Gastrocnemius medialis (tissue), 4 donors: Measurements from ENCODE around the gene TAS2R1. TPM values are rescaled to one million over a fixed set of nuclear protein-coding genes. Genes with fewer than 3 reads are reported as not detected.

Source experiments
- ATAC-seq, 2 donors: fragments of 150-250 bp; one replicate each; pipeline ENCODE4 v1.9.1; 2016
- DNase-seq, 2 donors: peaks; one replicate each; pipeline ENCODE4 v3.0.0-alpha.2; 2019
- H3K27ac ChIP-seq, 4 donors: fragments of 200-600 bp; sonication (generic); 1 replicate in 1 of 4; 2 replicates in 3 of 4; pipeline ENCODE4 v1.5.1; 2016 to 2018; ENCODE audit warnings: mild to moderate bottlenecking in 2 of 4, moderate library complexity in 1 of 4
- H3K27me3 ChIP-seq, 3 donors: fragments of 200-600 bp; sonication (generic) in 2 of 3; 1 replicate in 1 of 3; 2 replicates in 2 of 3; pipeline versions ENCODE4 v1.5.1 to v1.6.0; 2016 to 2019; ENCODE audit warnings: mild to moderate bottlenecking in 1 of 3, moderate library complexity in 1 of 3
- H3K36me3 ChIP-seq, 2 donors: fragments of 200-600 bp; sonication (generic) in 1 of 2; one replicate each; pipeline ENCODE4 v1.5.1; 2017 to 2018
- H3K4me1 ChIP-seq, 2 donors: fragments of 200-600 bp; sonication (generic) in 1 of 2; one replicate each; pipeline ENCODE4 v1.5.1; 2016 to 2017; ENCODE audit warnings: mild to moderate bottlenecking in 2 of 2
- H3K4me3 ChIP-seq, 4 donors: fragments of 200-600 bp; sonication (generic) in 3 of 4; 1 replicate in 1 of 4; 2 replicates in 3 of 4; pipeline ENCODE4 v1.5.1; 2016 to 2019; ENCODE audit warnings: mild to moderate bottlenecking in 2 of 4
- H3K9me3 ChIP-seq, 3 donors: fragments of 200-600 bp; sonication (generic) in 2 of 3; 1 replicate in 1 of 3; 2 replicates in 2 of 3; pipeline ENCODE4 v1.5.1; 2016 to 2019
- POLR2A ChIP-seq, 2 donors: fragments of 450-650 bp; IDR thresholded peaks; one replicate each; pipeline ENCODE4 v1.6.1; 2017; ENCODE audit warnings: antibody characterized with exemption in 2 of 2, mild to moderate bottlenecking in 2 of 2, moderate library complexity in 2 of 2
- in situ Hi-C, 4 donors: fragments of 200-750 bp; cut with MboI; loops; one replicate each; pipeline versions ENCODE4 v1.15.0 to v1.8.0; 2017; ENCODE audit warnings: low sequenced_read_pairs in 4 of 4
- intact Hi-C: fragments of 100-400 bp; cut with DNase I; formaldehyde crosslinking; loops from one replicate; pipeline ENCODE4 v1.15.1; 2023; ENCODE audit warnings: low total_unique reads
- total RNA-seq, 4 donors: library from RNA; depleted of rRNA; stranded (reverse); fragments of >200 nt; gene quantifications; one replicate each; pipeline versions ENCODE4 v1.1.0 to v1.2.3, GENCODE V29; 2016
- TF ChIP-seq, protein P1 (sequence below), 5 experiments: fragments of 450-650 bp in 3 of 5; fragments of 200-600 bp in 2 of 5; sonication (generic) in 2 of 5; IDR thresholded peaks in 4 of 5; conservative IDR thresholded peaks in 1 of 5; 1 replicate in 4 of 5; 2 replicates in 1 of 5; pipeline ENCODE4 v1.5.1; 2016 to 2019; ENCODE audit warnings: antibody characterized with exemption in 5 of 5, mild to moderate bottlenecking in 3 of 5, moderate library complexity in 3 of 5

The TAS2R1 gene
- total RNA-seq, 4 donors from 2014 or later = not detected

DNA sequence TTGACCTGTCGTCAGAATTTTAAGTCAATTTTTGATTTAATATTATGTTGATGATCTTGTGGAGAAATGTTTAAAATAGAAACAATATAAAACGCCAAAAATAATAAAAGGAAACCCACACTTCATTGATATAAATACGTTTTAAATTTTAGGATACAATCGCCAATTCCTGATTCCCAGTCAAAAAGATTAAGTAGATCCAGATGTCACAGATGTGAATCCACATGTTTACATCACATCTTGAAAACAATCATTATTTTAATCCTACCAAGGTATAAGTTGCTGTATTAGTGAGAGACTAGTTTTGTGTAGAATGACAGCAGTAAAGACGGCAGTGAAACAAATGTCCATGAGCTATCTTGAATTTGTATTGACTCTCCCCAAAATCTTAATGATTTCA is 4.9 kb downstream of the TAS2R1 start:
- DNase-seq (no peak), ATAC-seq (no peak)
- no peaks in the 10 kb centered on the region for H3K27me3 ChIP-seq
- TF ChIP-seq POLR2A (IDR thresholded peaks at IDR 0.05) = no peak
- TF ChIP-seq, protein P1, sequence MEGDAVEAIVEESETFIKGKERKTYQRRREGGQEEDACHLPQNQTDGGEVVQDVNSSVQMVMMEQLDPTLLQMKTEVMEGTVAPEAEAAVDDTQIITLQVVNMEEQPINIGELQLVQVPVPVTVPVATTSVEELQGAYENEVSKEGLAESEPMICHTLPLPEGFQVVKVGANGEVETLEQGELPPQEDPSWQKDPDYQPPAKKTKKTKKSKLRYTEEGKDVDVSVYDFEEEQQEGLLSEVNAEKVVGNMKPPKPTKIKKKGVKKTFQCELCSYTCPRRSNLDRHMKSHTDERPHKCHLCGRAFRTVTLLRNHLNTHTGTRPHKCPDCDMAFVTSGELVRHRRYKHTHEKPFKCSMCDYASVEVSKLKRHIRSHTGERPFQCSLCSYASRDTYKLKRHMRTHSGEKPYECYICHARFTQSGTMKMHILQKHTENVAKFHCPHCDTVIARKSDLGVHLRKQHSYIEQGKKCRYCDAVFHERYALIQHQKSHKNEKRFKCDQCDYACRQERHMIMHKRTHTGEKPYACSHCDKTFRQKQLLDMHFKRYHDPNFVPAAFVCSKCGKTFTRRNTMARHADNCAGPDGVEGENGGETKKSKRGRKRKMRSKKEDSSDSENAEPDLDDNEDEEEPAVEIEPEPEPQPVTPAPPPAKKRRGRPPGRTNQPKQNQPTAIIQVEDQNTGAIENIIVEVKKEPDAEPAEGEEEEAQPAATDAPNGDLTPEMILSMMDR (IDR thresholded peaks at IDR 0.05 in 4 of 5, conservative IDR thresholded peaks at IDR 0.05 in 1 of 5) = no peak
- no peak overlapping the region for H3K27ac ChIP-seq
- H3K9me3 ChIP-seq = no peaks in the 10 kb centered on the region
- in situ Hi-C loops = no loop called here
- no peak overlapping the region for H3K4me3 ChIP-seq
- H3K4me1 ChIP-seq = no peaks in the 10 kb centered on the region
- no peaks in the 10 kb centered on the region for H3K36me3 ChIP-seq
- intact Hi-C loops = no loop called here

DNA sequence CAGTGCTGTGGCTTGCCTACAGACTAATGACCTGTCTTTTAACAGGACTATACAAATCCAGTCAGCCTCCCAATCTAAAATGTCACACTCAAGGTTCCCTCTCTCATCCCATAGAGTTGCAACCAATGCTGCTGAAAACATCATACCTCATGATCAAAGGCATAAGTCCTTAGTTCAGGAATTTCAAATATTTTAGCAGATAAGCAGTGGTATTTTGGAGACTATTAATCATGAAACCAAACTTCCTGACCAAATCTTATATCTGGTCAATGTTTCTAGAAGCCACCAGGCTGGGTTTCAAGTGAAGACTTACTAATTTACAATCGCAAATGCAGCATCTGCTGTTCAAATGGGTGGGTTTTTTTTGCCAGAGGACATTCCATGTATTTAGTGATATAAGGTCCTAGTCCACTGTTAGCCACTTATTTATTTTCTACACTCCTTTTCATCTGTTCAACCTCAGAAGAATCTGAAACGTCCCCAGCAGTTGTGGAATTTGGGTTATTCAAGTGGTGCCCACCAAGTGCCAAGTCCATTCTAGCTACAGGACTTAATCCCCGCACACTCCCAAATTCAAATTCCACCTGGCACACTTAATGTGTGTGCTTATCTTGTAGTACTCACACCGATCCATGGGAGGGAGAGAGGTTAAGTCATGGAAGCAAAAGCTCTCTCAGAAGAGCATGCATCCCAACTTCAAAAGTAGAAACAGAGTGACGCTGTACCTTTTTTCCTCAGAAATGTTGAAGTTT is 5.8 kb downstream of the TAS2R1 start:
- Histone ChIP-seq H3K27ac (no peak overlapping the region), H3K9me3 (no peaks in the 10 kb centered on the region), H3K4me3 (no peak overlapping the region), H3K36me3 (no peaks in the 10 kb centered on the region), H3K4me1 (no peaks in the 10 kb centered on the region), H3K27me3 (no peaks in the 10 kb centered on the region)
- ATAC-seq (no peak), DNase-seq (no peak)
- intact Hi-C loops (no loop called here), in situ Hi-C loops (no loop called here)
- no peak for TF ChIP-seq POLR2A (IDR thresholded peaks at IDR 0.05)
- TF ChIP-seq, protein P1 (IDR thresholded peaks at IDR 0.05 in 4 of 5, conservative IDR thresholded peaks at IDR 0.05 in 1 of 5) = no peak

GRCh38 chr5:9623661-9624060 is 6.5 kb downstream of the TAS2R1 start:
- Histone ChIP-seq H3K4me1 (no peaks in the 10 kb centered on the region), H3K9me3 (no peaks in the 10 kb centered on the region), H3K27ac (no peak overlapping the region), H3K4me3 (no peak overlapping the region), H3K27me3 (no peaks in the 10 kb centered on the region), H3K36me3 (no peaks in the 10 kb centered on the region)
- in situ Hi-C loops = no loop called here
- DNase-seq (no peak), ATAC-seq (no peak)
- intact Hi-C loops = no loop called here
- TF ChIP-seq POLR2A (IDR thresholded peaks at IDR 0.05) = no peak
- TF ChIP-seq, protein P1 (IDR thresholded peaks at IDR 0.05 in 4 of 5, conservative IDR thresholded peaks at IDR 0.05 in 1 of 5) = no peak

GRCh38 chr5:9622971-9623421 is 7.2 kb downstream of the TAS2R1 start:
- in situ Hi-C loops (no loop called here), intact Hi-C loops (no loop called here)
- Histone ChIP-seq H3K4me1 (no peaks in the 10 kb centered on the region), H3K36me3 (no peaks in the 10 kb centered on the region), H3K27me3 (no peaks in the 10 kb centered on the region), H3K4me3 (no peak overlapping the region), H3K27ac (no peak overlapping the region), H3K9me3 (no peaks in the 10 kb centered on the region)
- DNase-seq (no peak), ATAC-seq (no peak)
- TF ChIP-seq, protein P1 (IDR thresholded peaks at IDR 0.05 in 4 of 5, conservative IDR thresholded peaks at IDR 0.05 in 1 of 5) = no peak
- no peak for TF ChIP-seq POLR2A (IDR thresholded peaks at IDR 0.05)
